H1 (cell line): Measurements from ENCODE around the gene TOP3B. TPM values are rescaled to one million over a fixed set of nuclear protein-coding genes. Genes with fewer than 3 reads are reported as not detected.

ENCODE experiments used
- ASH2L ChIP-seq: fragments of 200-600, 300-600 bp; sonication (generic); IDR thresholded peaks from one replicate; pipeline ENCODE4 v1.7.1; 2017; ENCODE audit warnings: low read length
- BRCA1 ChIP-seq: IDR thresholded peaks from 2 replicates; pipeline ENCODE4 v1.6.1; 2012; ENCODE audit warnings: low read depth, low read length, improper control_type of control experiment
- CEBPB ChIP-seq: IDR thresholded peaks from 2 replicates; pipeline ENCODE4 v1.6.1; 2012; ENCODE audit warnings: low read depth, low read length
- CTBP2 ChIP-seq: IDR thresholded peaks from 2 replicates; pipeline ENCODE4 v1.7.0; 2011; ENCODE audit warnings: borderline replicate concordance, mild to moderate bottlenecking, moderate library complexity, mixed read lengths, low read length; ENCODE audit not compliant: insufficient read depth, insufficient read length
- HDAC6 ChIP-seq: IDR thresholded peaks from one replicate; pipeline ENCODE4 v1.7.1; 2012; ENCODE audit warnings: low read depth, mild to moderate bottlenecking, inconsistent platforms, low read length, moderate library complexity
- PHF8 ChIP-seq: fragments of 200-600 bp; sonication (generic); conservative IDR thresholded peaks from 2 replicates; pipeline ENCODE4 v1.7.1; 2012; ENCODE audit warnings: low read depth, mild to moderate bottlenecking, inconsistent platforms, low read length, moderate library complexity
- POLR2A ChIP-seq, 2 experiments: IDR thresholded peaks; 1 replicate in 1 of 2; 2 replicates in 1 of 2; pipeline ENCODE4 v1.6.1; 2011; ENCODE audit warnings: low read depth in 2 of 2, low read length in 2 of 2, mild to moderate bottlenecking in 2 of 2; ENCODE audit errors: control extremely low read depth in 1 of 2
- RAD21 ChIP-seq, 2 experiments: IDR thresholded peaks in 1 of 2; conservative IDR thresholded peaks in 1 of 2; 2 replicates each; pipeline ENCODE4 v1.6.1; 2011; ENCODE audit warnings: low read depth in 2 of 2, low read length in 2 of 2, improper control_type of control experiment in 1 of 2, inconsistent platforms in 1 of 2, mild to moderate bottlenecking in 1 of 2, moderate library complexity in 1 of 2
- SIN3A ChIP-seq, 2 experiments: IDR thresholded peaks in 1 of 2; conservative IDR thresholded peaks in 1 of 2; 2 replicates each; pipeline ENCODE4 v1.6.1; 2011 to 2012; ENCODE audit warnings: low read length in 2 of 2, improper control_type of control experiment in 1 of 2, low read depth in 1 of 2, mild to moderate bottlenecking in 1 of 2
- YY1 ChIP-seq: IDR thresholded peaks from 2 replicates; pipeline ENCODE4 v1.6.1; 2011; ENCODE audit warnings: low read depth, mild to moderate bottlenecking, low read length
- polyA plus RNA-seq, 7 experiments: library from polyadenylated mRNA; depleted of rRNA in 3 of 7; stranded (reverse) in 5 of 7; unstranded in 2 of 7; fragments of >200 nt in 5 of 7; fragments of 200-250 nt in 2 of 7; gene quantifications; 1 replicate in 5 of 7; 2 replicates in 1 of 7; 4 replicates in 1 of 7; pipeline versions ENCODE4 v1.2.1 to v1.2.3, GENCODE V29; 2011 to 2013; ENCODE audit warnings: missing spikeins in 2 of 7, mixed read lengths in 2 of 7
- total RNA-seq: library from RNA; stranded (reverse); fragmentation: NEBNext Ultra II Directional; extraction: Animal tissue kit (Norgen Biotek cat#: 25700); gene quantifications from 2 replicates; pipeline ENCODE4 v1.2.1, GENCODE V29; 2021
- TF ChIP-seq, protein P1 (sequence below): IDR thresholded peaks from 2 replicates; pipeline ENCODE4 v1.6.1; 2012; ENCODE audit warnings: inconsistent platforms
- TF ChIP-seq, protein P2 (sequence below), 3 experiments: IDR thresholded peaks; 1 replicate in 2 of 3; 2 replicates in 1 of 3; pipeline versions ENCODE4 v1.5.1 to v1.6.1; 2011; ENCODE audit warnings: low read length in 3 of 3, mild to moderate bottlenecking in 3 of 3, inconsistent platforms in 2 of 3, low read depth in 1 of 3, moderate library complexity in 1 of 3; ENCODE audit not compliant: insufficient read depth in 1 of 3; ENCODE audit errors: control extremely low read depth in 1 of 3

Gene TOP3B
- total and polyA plus RNA-seq, 2 of the 8 experiments (the other 6 are each of a cell fraction or from before 2014, with no cell fraction given) = 30.4 to 52.8 TPM

DNA sequence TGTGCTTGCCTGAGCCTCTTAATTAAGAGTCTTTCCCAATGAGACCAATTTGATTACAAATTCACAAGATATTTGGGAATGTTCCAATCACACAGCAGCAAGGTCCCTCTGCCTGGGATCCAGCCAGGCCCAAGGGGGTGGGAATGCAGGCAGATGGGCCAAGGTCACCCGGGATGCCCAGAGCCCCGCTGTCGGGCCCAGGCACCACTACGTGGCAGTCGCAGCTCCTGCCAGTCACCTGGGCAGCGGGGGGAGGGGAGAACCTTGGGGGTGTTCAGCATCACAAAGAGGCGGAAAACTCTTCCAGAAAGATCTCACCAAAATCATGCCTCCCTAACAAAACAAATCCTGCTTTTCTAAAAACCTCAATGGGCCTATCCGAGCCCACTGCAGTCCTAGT, 60.9 kb downstream of the TOP3B start (continued):
- no peak for TF ChIP-seq PHF8
- TF ChIP-seq YY1 = 0 out of 2 replicates have a peak, but pooled peaks have one; percentile 64
- TF ChIP-seq, protein P1, sequence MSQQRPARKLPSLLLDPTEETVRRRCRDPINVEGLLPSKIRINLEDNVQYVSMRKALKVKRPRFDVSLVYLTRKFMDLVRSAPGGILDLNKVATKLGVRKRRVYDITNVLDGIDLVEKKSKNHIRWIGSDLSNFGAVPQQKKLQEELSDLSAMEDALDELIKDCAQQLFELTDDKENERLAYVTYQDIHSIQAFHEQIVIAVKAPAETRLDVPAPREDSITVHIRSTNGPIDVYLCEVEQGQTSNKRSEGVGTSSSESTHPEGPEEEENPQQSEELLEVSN = no peak; the same call in 1 of the 2 replicates
- no peak for TF ChIP-seq POLR2A (IDR thresholded peaks at IDR 0.05; ENCODE audit: control extremely low read depth in 1 of 2, low read depth in 2 of 2, low read length in 2 of 2)
- TF ChIP-seq CEBPB = no peak
- peak; percentile 67 for TF ChIP-seq ASH2L
- TF ChIP-seq SIN3A (conservative IDR thresholded peaks at IDR 0.05 in 1 of 2, IDR thresholded peaks at IDR 0.05 in 1 of 2; ENCODE audit: low read depth in 1 of 2, low read length in 2 of 2) = no peak
- TF ChIP-seq, protein P2, sequence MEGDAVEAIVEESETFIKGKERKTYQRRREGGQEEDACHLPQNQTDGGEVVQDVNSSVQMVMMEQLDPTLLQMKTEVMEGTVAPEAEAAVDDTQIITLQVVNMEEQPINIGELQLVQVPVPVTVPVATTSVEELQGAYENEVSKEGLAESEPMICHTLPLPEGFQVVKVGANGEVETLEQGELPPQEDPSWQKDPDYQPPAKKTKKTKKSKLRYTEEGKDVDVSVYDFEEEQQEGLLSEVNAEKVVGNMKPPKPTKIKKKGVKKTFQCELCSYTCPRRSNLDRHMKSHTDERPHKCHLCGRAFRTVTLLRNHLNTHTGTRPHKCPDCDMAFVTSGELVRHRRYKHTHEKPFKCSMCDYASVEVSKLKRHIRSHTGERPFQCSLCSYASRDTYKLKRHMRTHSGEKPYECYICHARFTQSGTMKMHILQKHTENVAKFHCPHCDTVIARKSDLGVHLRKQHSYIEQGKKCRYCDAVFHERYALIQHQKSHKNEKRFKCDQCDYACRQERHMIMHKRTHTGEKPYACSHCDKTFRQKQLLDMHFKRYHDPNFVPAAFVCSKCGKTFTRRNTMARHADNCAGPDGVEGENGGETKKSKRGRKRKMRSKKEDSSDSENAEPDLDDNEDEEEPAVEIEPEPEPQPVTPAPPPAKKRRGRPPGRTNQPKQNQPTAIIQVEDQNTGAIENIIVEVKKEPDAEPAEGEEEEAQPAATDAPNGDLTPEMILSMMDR (IDR thresholded peaks at IDR 0.05; ENCODE audit: control extremely low read depth in 1 of 3, insufficient read depth in 1 of 3, low read depth in 1 of 3, low read length in 3 of 3) = 0 out of 4 replicates have a peak, but pooled peaks of 1 of the 3 experiments have one; percentile 1
- no peak for TF ChIP-seq BRCA1
- no peak for TF ChIP-seq CTBP2
- no peak for TF ChIP-seq HDAC6
- TF ChIP-seq RAD21 (IDR thresholded peaks at IDR 0.05 in 1 of 2, conservative IDR thresholded peaks at IDR 0.05 in 1 of 2; ENCODE audit: low read depth in 2 of 2, low read length in 2 of 2) = no peak; a peak in 1 of 4 replicates
